OCI-LY7 (cell line): ENCODE measurements around the gene CAPN5.

ENCODE experiments used
- CTCF ChIP-seq: fragments of 200-600 bp; sonication (generic); conservative IDR thresholded peaks from 2 replicates; pipeline ENCODE4 v1.5.1; 2014; ENCODE audit warnings: mild to moderate bottlenecking, antibody characterized with exemption, low read length, moderate library complexity, mixed read lengths
- EZH2phosphoT487 ChIP-seq: fragments of 200-600 bp; sonication (generic); IDR thresholded peaks from 2 replicates; pipeline ENCODE4 v1.6.1; 2018; ENCODE audit warnings: low read depth, borderline replicate concordance, mild to moderate bottlenecking, mixed run types, antibody characterized with exemption, low read length, moderate library complexity, mixed read lengths

- no peak for TF ChIP-seq CTCF
- TF ChIP-seq EZH2phosphoT487 = no peak
Observed at GRCh38 chr11:77090046-77090372, 23.2 kb downstream of the CAPN5 start.
